HG03108 (cell line): ENCODE results near the gene MCOLN1.
A peak's percentile ranks its signal among the peaks of the same experiment; 100 is the strongest.
"Not testable (repeated sequence)": the region's sequence is repeated elsewhere in the genome, so short reads cannot be mapped to it uniquely, and the experiment has no call there.

Experiments used
- ATAC-seq: cut with Tn5 transposase; IDR thresholded peaks from one replicate; pipeline ENCODE4 v1.9.1; 2021; ENCODE audit warnings: moderate library complexity; ENCODE audit not compliant: unreplicated experiment

The MCOLN1 gene

GRCh38 chr19:7522923-7523667 lies 671 bp downstream of the MCOLN1 start:
- no peak for ATAC-seq

GRCh38 chr19:7524523-7524922 lies 2.1 kb downstream of the MCOLN1 start:
- ATAC-seq, result no peak

- ATAC-seq, result no peak
These were observed 2.7 kb downstream of the MCOLN1 start for GRCh38 chr19:7524992-7525739.

GRCh38 chr19:7526059-7526929 lies 3.9 kb downstream of the MCOLN1 start:
- no peak for ATAC-seq

GRCh38 chr19:7527516-7528191 lies 5.2 kb downstream of the MCOLN1 start:
- ATAC-seq, result no peak

GRCh38 chr19:7528192-7528519 lies 5.7 kb downstream of the MCOLN1 start:
- no peak for ATAC-seq

- ATAC-seq, result no peak
These were observed 6.3 kb downstream of the MCOLN1 start for GRCh38 chr19:7528522-7529245.

DNA sequence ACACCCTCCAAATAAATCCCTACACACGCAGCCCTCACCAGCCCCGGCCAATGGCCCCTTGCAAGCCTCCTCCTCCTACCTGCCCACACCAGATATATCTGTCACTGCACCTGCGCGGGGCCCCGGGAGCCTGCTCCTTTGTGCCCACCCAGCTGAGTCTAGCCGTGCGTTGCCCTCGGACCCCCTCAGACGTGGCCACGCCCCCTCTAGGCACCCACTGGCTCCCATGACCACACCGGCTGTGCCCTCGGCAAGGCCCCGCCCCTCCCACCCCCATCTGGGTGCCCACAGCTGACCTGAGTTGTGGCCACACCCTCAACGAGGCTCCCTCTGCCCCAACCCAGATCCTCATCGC lies 6.8 kb downstream of the MCOLN1 start:
- no peak for ATAC-seq

GRCh38 chr19:7529610-7530490 lies 7.4 kb downstream of the MCOLN1 start:
- ATAC-seq, result no peak

GRCh38 chr19:7533281-7533885 lies 11.0 kb downstream of the MCOLN1 start:
- no peak for ATAC-seq

DNA sequence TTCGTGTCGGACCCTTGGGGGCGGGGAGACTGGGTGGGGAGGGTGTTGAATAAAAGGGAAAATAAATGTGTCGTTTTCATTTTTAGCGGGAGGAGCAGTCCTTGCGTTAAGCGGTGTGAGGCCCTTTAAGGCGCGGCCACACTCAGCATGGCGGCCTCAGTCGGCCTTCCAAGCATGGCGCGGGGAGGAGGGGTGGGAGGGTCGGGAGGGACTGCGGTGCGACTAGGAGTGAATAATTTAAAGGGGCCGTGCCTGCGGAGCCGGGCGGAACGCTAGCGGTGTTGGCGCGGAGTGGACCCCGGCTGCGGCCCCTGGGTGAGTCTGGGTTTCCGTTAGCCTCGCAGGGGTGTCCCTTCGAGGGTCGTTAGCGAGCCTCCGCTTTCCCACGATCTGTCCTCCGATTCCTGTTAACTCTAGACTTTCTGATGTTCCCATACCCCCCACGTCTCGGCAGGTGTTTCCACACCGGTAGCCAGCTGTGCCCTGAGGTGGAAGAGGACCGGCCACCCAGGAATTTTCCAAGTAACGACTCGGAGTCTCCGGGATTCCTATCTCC lies 11.6 kb downstream of the MCOLN1 start:
- peak; percentile 37 for ATAC-seq

DNA sequence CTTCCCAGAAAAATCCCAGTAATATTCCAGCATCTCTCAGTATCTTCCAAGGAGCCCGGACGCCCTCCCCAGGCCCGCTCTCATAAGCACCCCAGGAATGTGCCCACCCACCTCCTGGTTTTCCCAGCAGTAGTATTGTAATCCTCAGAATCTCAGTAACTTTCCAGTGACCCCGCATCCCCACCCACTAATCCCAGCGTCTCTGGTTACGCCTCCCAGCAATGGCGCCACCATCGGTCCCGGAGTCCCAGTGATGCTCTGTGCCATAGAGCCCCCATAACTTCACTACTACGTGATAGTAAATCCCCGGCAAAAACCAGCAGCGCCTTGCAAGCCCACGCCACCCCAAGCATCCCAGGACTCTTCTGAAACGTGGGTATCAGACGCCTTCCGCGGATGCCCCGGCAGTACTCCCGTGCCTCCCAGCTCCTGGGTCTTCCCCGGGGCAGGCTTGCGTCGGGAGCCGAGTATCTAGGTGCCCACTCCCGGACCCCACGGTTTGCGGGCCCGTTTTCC lies 12.2 kb downstream of the MCOLN1 start:
- no peak for ATAC-seq

DNA sequence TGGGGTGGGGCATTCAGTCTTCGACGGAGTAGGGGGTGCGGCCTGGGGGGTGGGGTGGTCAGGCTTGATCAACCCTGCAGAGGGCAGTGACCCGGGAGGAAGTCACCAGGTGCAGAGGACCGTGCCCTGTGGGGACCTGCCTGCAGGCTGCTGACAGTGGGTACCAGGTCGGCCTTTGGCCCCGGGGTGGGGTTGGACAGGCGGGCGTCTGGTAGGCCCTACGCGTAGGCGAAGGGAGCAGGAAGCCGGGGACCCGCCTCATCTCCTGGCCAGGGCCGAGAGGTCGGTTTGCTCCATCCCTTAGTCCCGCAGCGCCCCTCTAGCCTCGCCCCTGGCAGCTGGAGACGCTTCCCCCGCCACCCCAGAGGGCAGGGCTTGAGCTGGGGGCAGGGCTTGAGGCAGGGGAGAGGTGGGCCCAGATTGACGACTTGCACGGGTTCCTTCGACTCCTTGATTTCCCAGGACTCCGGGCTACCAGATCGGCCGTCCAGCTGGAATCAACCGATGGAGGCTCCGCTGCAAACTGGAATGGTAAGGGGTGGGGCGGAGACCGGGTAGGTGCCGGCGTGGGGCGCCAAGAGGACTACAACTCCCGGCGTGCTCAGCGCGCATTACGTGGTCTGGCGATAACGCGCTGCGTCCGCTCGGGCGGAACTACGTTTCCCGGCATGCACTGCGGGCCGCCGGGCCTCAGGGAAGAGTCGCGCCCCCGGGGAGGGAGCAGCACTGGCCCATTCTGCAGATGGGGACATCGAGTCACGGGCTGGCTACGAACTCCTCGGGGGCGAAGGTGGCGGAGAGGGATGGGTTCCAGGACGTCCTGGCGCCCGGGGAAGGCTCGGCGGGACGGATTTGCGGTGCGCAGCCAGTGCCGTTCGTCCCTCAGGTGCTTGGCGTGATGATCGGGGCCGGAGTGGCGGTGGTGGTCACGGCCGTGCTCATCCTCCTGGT lies 12.9 kb downstream of the MCOLN1 start, which contains the start of gene PNPLA6:
PNPLA6 (plus strand) TSS at position 671 of the 951 bp plus-strand sequence; CDS start at position 743, 72 bp downstream.
- ATAC-seq, result peak; percentile 51

DNA sequence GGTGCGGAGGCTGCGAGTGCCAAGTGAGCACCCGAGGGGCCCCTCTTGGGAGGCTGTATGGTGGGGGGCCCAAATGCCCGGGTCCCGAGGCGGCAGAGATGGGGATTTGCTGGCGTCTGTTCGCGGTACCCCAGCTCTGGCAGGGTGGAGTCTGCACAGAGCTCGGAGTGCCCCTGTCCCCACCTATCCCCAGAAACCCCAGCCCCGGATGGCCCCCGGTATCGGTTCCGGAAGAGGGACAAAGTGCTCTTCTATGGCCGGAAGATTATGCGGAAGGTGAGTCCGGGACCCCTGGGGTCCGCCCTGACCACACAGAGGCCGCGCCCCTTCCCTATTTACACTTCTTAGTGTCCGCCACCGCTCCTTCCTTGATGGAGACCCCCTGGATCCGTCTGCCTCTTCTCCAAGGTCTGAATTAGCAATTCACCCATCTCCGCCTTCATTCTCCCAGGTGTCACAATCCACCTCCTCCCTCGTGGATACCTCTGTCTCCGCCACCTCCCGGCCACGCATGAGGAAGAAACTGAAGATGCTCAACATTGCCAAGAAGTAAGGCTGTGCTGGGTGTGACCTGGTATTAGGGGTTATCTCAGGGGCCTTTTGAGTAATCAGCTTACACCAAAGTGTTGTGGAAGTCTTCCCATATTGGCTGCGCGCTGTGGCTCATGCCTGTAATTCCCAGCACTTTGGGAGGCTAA lies 13.7 kb downstream of the MCOLN1 start:
- ATAC-seq, result no peak

DNA sequence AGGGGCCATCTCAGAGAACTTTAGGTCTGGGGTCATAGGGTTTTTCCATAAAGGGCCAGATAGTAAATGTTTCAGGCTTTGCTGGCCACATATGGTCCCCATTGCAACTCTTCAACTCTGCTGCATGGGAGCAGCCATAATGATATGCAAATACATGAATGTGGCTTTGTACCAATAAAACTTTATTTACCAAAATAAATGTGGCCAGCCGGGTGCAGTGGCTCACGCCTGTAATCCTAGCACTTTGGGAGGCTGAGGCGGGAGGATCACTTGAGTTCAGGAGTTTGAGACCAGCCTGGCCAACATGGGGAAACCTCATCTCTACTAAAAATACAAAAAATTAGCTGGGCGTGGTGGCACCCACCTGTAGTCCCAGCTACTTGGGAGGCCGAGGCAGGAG lies 16.6 kb downstream of the MCOLN1 start:
- not testable (repeated sequence) for ATAC-seq

DNA sequence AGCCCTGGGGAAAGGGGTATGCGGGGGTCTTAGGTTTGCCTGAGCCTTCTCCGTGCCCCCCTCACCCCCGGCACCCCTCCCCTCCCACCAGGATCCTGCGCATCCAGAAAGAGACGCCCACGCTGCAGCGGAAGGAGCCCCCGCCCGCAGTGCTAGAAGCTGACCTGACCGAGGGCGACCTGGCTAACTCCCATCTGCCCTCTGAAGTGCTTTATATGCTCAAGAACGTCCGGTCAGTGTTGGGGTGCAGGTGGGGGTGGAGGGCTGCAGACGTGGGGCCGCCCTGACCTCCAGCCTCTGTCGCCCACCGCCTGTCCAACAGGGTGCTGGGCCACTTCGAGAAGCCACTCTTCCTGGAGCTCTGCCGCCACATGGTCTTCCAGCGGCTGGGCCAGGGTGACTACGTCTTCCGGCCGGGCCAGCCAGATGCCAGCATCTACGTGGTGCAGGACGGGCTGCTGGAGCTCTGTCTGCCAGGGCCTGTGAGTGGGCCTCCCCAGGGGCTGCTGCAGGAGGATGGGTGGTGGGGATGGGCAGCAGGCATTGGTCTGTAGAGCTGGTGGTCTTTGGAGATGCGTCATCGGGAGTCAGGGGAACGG lies 17.5 kb downstream of the MCOLN1 start:
- ATAC-seq, result no peak
